IMR-90 (cell line): ENCODE measurements around the gene SPHK2. TPM values are rescaled to one million over a fixed set of nuclear protein-coding genes. Genes with fewer than 3 reads are reported as not detected.

Source experiments
- ATAC-seq: fragments of 200-7000 bp; cut with Tn5 transposase; 2 replicates; pipeline ENCODE4 v1.9.1; 2020; ENCODE audit warnings: low read depth, mild to moderate bottlenecking, moderate library complexity
- BruUV-seq: library from RNA; stranded (reverse); fragments of 400-500 nt; replicated peaks from 2 replicates; lab custom pipeline; 2021; lab: Mats Ljungman, UMichigan
- CTCF ChIA-PET: fragments of 300-600 bp; formaldehyde crosslinking; extraction: SDS; loops from one replicate; lab custom pipeline; 2021; ENCODE audit warnings: antibody characterized with exemption; lab: Yijun Ruan, JAX
- POLR2A ChIA-PET: fragments of 300-600 bp; sonication (Branson Sonifier 250); formaldehyde crosslinking; loops from one replicate; lab custom pipeline; 2022; ENCODE audit warnings: antibody characterized with exemption; ENCODE audit not compliant: unreplicated experiment; lab: Charles Lee
- DNase-seq: peaks from one replicate; pipeline ENCODE4 v3.0.0; 2013
- H2AFZ ChIP-seq: replicated peaks from 2 replicates; pipeline ENCODE3; 2013; ENCODE audit warnings: low read length, mild to moderate bottlenecking; ENCODE audit not compliant: poor library complexity
- H2AK5ac ChIP-seq: 2 replicates; pipeline ENCODE4 v1.6.1; 2013; ENCODE audit warnings: low read depth, low read length, inconsistent platforms
- H2AK9ac ChIP-seq: replicated peaks from 2 replicates; pipeline ENCODE3; 2013; ENCODE audit warnings: mild to moderate bottlenecking, low read depth, low read length, moderate library complexity; ENCODE audit not compliant: poor library complexity
- H2BK120ac ChIP-seq: 2 replicates; pipeline ENCODE4 v1.6.1; 2013; ENCODE audit warnings: low read depth, low read length, inconsistent platforms
- H2BK15ac ChIP-seq: 3 replicates; pipeline ENCODE4 v1.6.1; 2013; ENCODE audit warnings: low read depth, low read length, inconsistent platforms
- H2BK20ac ChIP-seq: 2 replicates; pipeline ENCODE4 v1.6.1; 2013; ENCODE audit warnings: low read depth, mild to moderate bottlenecking, inconsistent platforms, low read length, moderate library complexity
- H2BK5ac ChIP-seq: 2 replicates; pipeline ENCODE4 v1.6.1; 2013; ENCODE audit warnings: mild to moderate bottlenecking, low read depth, low read length, inconsistent platforms; ENCODE audit not compliant: poor library complexity, severe bottlenecking
- H3K14ac ChIP-seq: replicated peaks from 2 replicates; pipeline ENCODE4 v1.6.1; 2013; ENCODE audit warnings: low read depth, low read length, inconsistent platforms
- H3K18ac ChIP-seq: 2 replicates; pipeline ENCODE4 v1.6.1; 2013; ENCODE audit warnings: low read depth, low read length, control low read depth
- H3K23ac ChIP-seq: 2 replicates; pipeline ENCODE4 v1.6.1; 2013; ENCODE audit warnings: low read depth, low read length, inconsistent platforms
- H3K27ac ChIP-seq: 2 replicates; pipeline ENCODE4 v1.5.1; 2013; ENCODE audit warnings: mild to moderate bottlenecking, control low read depth, low read length; ENCODE audit not compliant: insufficient read depth
- H3K27me3 ChIP-seq: 2 replicates; pipeline ENCODE4 v1.6.1; 2013; ENCODE audit warnings: low read length; ENCODE audit not compliant: control insufficient read depth, insufficient read depth
- H3K36me3 ChIP-seq: 2 replicates; pipeline ENCODE4 v1.6.1; 2013; ENCODE audit warnings: low read length, mixed read lengths; ENCODE audit not compliant: control insufficient read depth, insufficient read depth
- H3K4ac ChIP-seq: 2 replicates; pipeline ENCODE4 v1.6.1; 2013; ENCODE audit warnings: low read depth, low read length, inconsistent platforms
- H3K4me1 ChIP-seq: 2 replicates; pipeline ENCODE4 v1.6.1; 2013; ENCODE audit warnings: low read length, mixed read lengths; ENCODE audit not compliant: control insufficient read depth, insufficient read depth
- H3K4me2 ChIP-seq: 2 replicates; pipeline ENCODE4 v1.6.1; 2013; ENCODE audit warnings: low read depth, mild to moderate bottlenecking, control low read depth, low read length, moderate library complexity
- H3K4me3 ChIP-seq: 2 replicates; pipeline ENCODE4 v1.5.1; 2013; ENCODE audit warnings: low read depth, mild to moderate bottlenecking, control low read depth, low read length, moderate library complexity; ENCODE audit not compliant: insufficient read depth
- H3K56ac ChIP-seq: 2 replicates; pipeline ENCODE4 v1.6.1; 2013; ENCODE audit warnings: low read length, inconsistent platforms; ENCODE audit not compliant: insufficient read depth; ENCODE audit errors: extremely low read depth
- H3K79me1 ChIP-seq, 2 experiments: 2 replicates each; pipeline ENCODE4 v1.6.1; 2013; ENCODE audit warnings: low read length in 2 of 2, inconsistent platforms in 1 of 2, low read depth in 1 of 2
- H3K9ac ChIP-seq: 2 replicates; pipeline ENCODE4 v1.6.1; 2013; ENCODE audit warnings: low read depth, low read length, control low read depth
- H3K9me1 ChIP-seq: 2 replicates; pipeline ENCODE4 v1.6.1; 2013; ENCODE audit warnings: low read length, inconsistent platforms; ENCODE audit not compliant: insufficient read depth
- H3K9me3 ChIP-seq: 2 replicates; pipeline ENCODE4 v1.6.1; 2013; ENCODE audit warnings: low read length; ENCODE audit not compliant: control insufficient read depth, insufficient read depth
- H4K20me1 ChIP-seq: 2 replicates; pipeline ENCODE4 v1.6.1; 2013; ENCODE audit warnings: low read length, inconsistent platforms; ENCODE audit not compliant: insufficient read depth
- H4K5ac ChIP-seq: 2 replicates; pipeline ENCODE4 v1.6.1; 2013; ENCODE audit warnings: mild to moderate bottlenecking, low read depth, low read length, control low read depth
- H4K8ac ChIP-seq, 2 experiments: 2 replicates each; pipeline ENCODE4 v1.6.1; 2013; ENCODE audit warnings: low read depth in 2 of 2, low read length in 2 of 2, control low read depth in 1 of 2, inconsistent platforms in 1 of 2
- H4K91ac ChIP-seq: 2 replicates; pipeline ENCODE4 v1.6.1; 2013; ENCODE audit warnings: low read depth, low read length, inconsistent platforms; ENCODE audit not compliant: insufficient read depth
- BHLHE40 ChIP-seq: fragments of 150-350 bp; IDR thresholded peaks from 2 replicates; pipeline ENCODE4 v1.6.1; 2016; ENCODE audit warnings: mild to moderate bottlenecking, low read depth, low read length
- CHD1 ChIP-seq: IDR thresholded peaks from 2 replicates; pipeline ENCODE4 v1.6.1; 2012; ENCODE audit warnings: low read depth, low read length, improper control_type of control experiment
- FOS ChIP-seq: fragments of 150-350 bp; IDR thresholded peaks from 2 replicates; pipeline ENCODE4 v1.6.1; 2016; ENCODE audit warnings: low read depth, low read length
- MAFK ChIP-seq: IDR thresholded peaks from 2 replicates; pipeline ENCODE4 v1.6.1; 2012; ENCODE audit warnings: low read depth, low read length, improper control_type of control experiment
- MAZ ChIP-seq: IDR thresholded peaks from 2 replicates; pipeline ENCODE4 v1.6.1; 2012; ENCODE audit warnings: low read depth, mild to moderate bottlenecking, low read length, improper control_type of control experiment, moderate library complexity, borderline replicate concordance
- MXI1 ChIP-seq: IDR thresholded peaks from 2 replicates; pipeline ENCODE4 v1.6.1; 2012; ENCODE audit warnings: low read depth, mild to moderate bottlenecking, low read length, moderate library complexity, borderline replicate concordance
- NFE2L2 ChIP-seq: fragments of 150-350 bp; IDR thresholded peaks from 2 replicates; pipeline ENCODE4 v1.6.1; 2016; ENCODE audit warnings: low read depth, mild to moderate bottlenecking, low read length
- POLR2A ChIP-seq: IDR thresholded peaks from 2 replicates; pipeline ENCODE4 v1.6.1; 2012; ENCODE audit warnings: mild to moderate bottlenecking, low read depth, low read length
- RAD21 ChIP-seq: IDR thresholded peaks from 2 replicates; pipeline ENCODE4 v1.6.1; 2012; ENCODE audit warnings: low read length, improper control_type of control experiment
- RCOR1 ChIP-seq: IDR thresholded peaks from 2 replicates; pipeline ENCODE4 v1.6.1; 2012; ENCODE audit warnings: mild to moderate bottlenecking, low read length, improper control_type of control experiment; ENCODE audit not compliant: insufficient replicate concordance
- RFX5 ChIP-seq: IDR thresholded peaks from 2 replicates; pipeline ENCODE4 v1.8.0; 2012; ENCODE audit warnings: low read depth, mild to moderate bottlenecking, low read length, moderate library complexity
- WGBS, 2 experiments: methylation state at CpG; one replicate each; pipeline versions ENCODE4 v1.1.5 to v1.1.7; 2013; ENCODE audit warnings: missing lambda C conversion rate in 2 of 2; ENCODE audit not compliant: insufficient read length in 1 of 2; ENCODE audit errors: extremely low coverage in 2 of 2; 5-methylcytosine and 5-hydroxymethylcytosine counted together
- dilution Hi-C: fragments of 300-500 bp; cut with HindIII; formaldehyde crosslinking; loops from one replicate; pipeline ENCODE4 v1.14.3; 2018; ENCODE audit warnings: low sequenced_read_pairs; ENCODE audit not compliant: unreplicated experiment
- in situ Hi-C: fragments of 300-500 bp; cut with MboI; formaldehyde crosslinking; loops from 3 replicates; pipeline ENCODE4 v1.14.3; 2019; ENCODE audit warnings: low sequenced_read_pairs, inconsistent platforms, mixed read lengths
- intact Hi-C: fragments of 100-400 bp; cut with micrococcal nuclease; formaldehyde crosslinking; loops from 2 replicates; pipeline ENCODE4 v1.10.0; 2022
- polyA plus RNA-seq, 3 experiments: library from polyadenylated mRNA; depleted of rRNA; stranded (reverse); fragments of >200 nt; gene quantifications; 2 replicates each; pipeline ENCODE4 v1.2.3, GENCODE V29; 2012; ENCODE audit warnings: low replicate concordance in 1 of 3
- total RNA-seq: library from RNA; depleted of rRNA; stranded (reverse); fragments of >200 nt; gene quantifications from 2 replicates; pipeline ENCODE4 v1.2.3, GENCODE V29; 2012
- TF ChIP-seq, protein P1 (sequence below): fragments of 150-350 bp; IDR thresholded peaks from 2 replicates; pipeline ENCODE4 v1.6.1; 2017; ENCODE audit warnings: mild to moderate bottlenecking, antibody characterized with exemption, low read length, low read depth
- TF ChIP-seq, protein P2 (sequence below): conservative IDR thresholded peaks from 2 replicates; pipeline ENCODE4 v1.5.1; 2012; ENCODE audit warnings: mild to moderate bottlenecking, low read depth, low read length, improper control_type of control experiment
- TF ChIP-seq, protein P3 (sequence below): fragments of 150-350 bp; IDR thresholded peaks from 2 replicates; pipeline ENCODE4 v1.6.1; 2016; ENCODE audit warnings: low read depth, mild to moderate bottlenecking, low read length, moderate library complexity, borderline replicate concordance

The SPHK2 gene
- total and polyA plus RNA-seq, 2 of the 4 experiments (the other 2 are of a cell fraction) = 1.6 to 9.9 TPM

DNA sequence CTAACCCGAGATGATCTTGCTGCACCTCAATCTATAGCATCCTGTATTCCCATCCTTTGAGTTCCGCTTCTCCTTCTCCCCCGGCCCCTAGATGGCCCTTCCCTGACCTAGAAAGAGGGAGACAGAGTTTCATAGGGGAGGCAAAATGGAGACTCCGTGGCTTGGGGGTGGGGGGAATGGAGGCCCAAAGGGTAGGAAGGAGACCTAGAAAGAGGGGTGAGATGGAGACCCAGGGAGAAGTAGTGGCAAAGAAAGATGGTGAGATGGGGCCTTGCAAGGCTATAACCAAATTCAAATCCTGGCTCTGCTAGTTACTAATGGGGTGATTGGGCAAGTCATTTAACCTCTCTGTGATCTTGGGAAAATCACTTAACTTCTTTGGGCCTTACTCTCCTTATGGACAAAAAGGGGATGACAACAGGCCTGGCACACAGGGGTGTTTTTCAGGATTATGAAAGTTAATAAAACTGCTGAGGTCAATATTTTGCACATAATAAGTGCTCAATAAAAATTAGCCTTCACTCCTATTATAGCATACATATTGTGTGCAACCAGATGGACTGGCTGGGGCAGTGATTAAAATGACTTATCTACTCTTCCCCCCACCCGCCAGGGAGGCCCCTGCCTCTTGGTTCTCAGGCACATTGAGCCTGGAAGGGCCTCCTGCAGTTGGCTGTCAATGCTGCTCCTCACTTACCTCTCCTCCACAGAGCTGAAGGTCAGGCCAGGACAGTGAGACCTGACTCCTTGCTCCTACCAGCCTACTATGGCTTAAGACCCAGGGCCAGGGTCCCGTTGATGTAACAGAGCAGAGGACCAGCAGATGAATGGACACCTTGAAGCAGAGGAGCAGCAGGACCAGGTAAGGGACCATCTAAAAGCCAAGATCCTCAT, 633 bp downstream of the SPHK2 start:
- peak overlapping the region; percentile 94 for H2AFZ ChIP-seq
- no peaks in the 10 kb centered on the region for H3K9me3 ChIP-seq
- intact Hi-C loops (no loop called here), in situ Hi-C loops (no loop called here), dilution Hi-C loops (no loop called here)
- peaks cover 4% of the 10 kb centered on the region for H3K9me1 ChIP-seq
- H2BK20ac ChIP-seq = no peak overlapping the region; the same call in none of the 2 replicates
- BruUV-seq = no TSS peak
- peak overlapping the region; percentile 92 for H3K23ac ChIP-seq
- H3K36me3 ChIP-seq = peaks cover 27% of the 10 kb centered on the region
- H2BK5ac ChIP-seq = peak overlapping the region; percentile 83
- peak overlapping the region; percentile 89 for H3K9ac ChIP-seq
- H3K27me3 ChIP-seq = no peaks in the 10 kb centered on the region
- H2AK9ac ChIP-seq = peak overlapping the region; percentile 98
- ATAC-seq (no peak), DNase-seq (no peak)
- H3K56ac ChIP-seq = peak overlapping the region; percentile 93
- peak overlapping the region; percentile 73 for H3K18ac ChIP-seq
- ChIA-PET CTCF (no interaction called here), POLR2A (interaction anchor here (0.6 kb wide), 1 partner anchor 1028 kb away, joined by 3 read pairs; no protein-coding TSS in a partner anchor)
- H4K5ac ChIP-seq = peak overlapping the region; percentile 95
- peak overlapping the region; percentile 71 for H2BK120ac ChIP-seq
- H4K8ac ChIP-seq = peak overlapping the region; percentile 85 to 97
- peak overlapping the region; percentile 77 for H3K27ac ChIP-seq
- peaks cover 39% of the 10 kb centered on the region for H4K20me1 ChIP-seq
- peak overlapping the region; percentile 93 for H2AK5ac ChIP-seq
- peaks cover 13% of the 10 kb centered on the region for H3K4me1 ChIP-seq
- H3K14ac ChIP-seq = peak overlapping the region; percentile 97
- H4K91ac ChIP-seq = peak overlapping the region; percentile 80
- 0% methylated on average over 1 of the region's 6 CpGs; no CpG with 5 or more reads in 1 of the 2 experiments for WGBS, 2 experiments
- H2BK15ac ChIP-seq = no peak overlapping the region; the same call in 2 of the 3 replicates
- H3K4me3 ChIP-seq = peak overlapping the region; percentile 66
- peak overlapping the region; percentile 88 for H3K4me2 ChIP-seq
- peak overlapping the region; percentile 96 for H3K4ac ChIP-seq
- peaks cover 16 to 65% of the 10 kb centered on the region in 2 experiments; a peak in 3 of 4 replicates for H3K79me1 ChIP-seq
- TF ChIP-seq NFE2L2 (no peak), POLR2A (no peak), FOS (no peak), CHD1 (no peak), MAFK (no peak), MXI1 (no peak), RAD21 (no peak), RFX5 (no peak), RCOR1 (peak; percentile 92), BHLHE40 (no peak), MAZ (no peak)
- TF ChIP-seq, protein P1, sequence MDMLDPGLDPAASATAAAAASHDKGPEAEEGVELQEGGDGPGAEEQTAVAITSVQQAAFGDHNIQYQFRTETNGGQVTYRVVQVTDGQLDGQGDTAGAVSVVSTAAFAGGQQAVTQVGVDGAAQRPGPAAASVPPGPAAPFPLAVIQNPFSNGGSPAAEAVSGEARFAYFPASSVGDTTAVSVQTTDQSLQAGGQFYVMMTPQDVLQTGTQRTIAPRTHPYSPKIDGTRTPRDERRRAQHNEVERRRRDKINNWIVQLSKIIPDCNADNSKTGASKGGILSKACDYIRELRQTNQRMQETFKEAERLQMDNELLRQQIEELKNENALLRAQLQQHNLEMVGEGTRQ = no peak
- TF ChIP-seq, protein P2, sequence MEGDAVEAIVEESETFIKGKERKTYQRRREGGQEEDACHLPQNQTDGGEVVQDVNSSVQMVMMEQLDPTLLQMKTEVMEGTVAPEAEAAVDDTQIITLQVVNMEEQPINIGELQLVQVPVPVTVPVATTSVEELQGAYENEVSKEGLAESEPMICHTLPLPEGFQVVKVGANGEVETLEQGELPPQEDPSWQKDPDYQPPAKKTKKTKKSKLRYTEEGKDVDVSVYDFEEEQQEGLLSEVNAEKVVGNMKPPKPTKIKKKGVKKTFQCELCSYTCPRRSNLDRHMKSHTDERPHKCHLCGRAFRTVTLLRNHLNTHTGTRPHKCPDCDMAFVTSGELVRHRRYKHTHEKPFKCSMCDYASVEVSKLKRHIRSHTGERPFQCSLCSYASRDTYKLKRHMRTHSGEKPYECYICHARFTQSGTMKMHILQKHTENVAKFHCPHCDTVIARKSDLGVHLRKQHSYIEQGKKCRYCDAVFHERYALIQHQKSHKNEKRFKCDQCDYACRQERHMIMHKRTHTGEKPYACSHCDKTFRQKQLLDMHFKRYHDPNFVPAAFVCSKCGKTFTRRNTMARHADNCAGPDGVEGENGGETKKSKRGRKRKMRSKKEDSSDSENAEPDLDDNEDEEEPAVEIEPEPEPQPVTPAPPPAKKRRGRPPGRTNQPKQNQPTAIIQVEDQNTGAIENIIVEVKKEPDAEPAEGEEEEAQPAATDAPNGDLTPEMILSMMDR = 0 out of 2 replicates have a peak, but pooled peaks have one; percentile 2
- TF ChIP-seq, protein P3, sequence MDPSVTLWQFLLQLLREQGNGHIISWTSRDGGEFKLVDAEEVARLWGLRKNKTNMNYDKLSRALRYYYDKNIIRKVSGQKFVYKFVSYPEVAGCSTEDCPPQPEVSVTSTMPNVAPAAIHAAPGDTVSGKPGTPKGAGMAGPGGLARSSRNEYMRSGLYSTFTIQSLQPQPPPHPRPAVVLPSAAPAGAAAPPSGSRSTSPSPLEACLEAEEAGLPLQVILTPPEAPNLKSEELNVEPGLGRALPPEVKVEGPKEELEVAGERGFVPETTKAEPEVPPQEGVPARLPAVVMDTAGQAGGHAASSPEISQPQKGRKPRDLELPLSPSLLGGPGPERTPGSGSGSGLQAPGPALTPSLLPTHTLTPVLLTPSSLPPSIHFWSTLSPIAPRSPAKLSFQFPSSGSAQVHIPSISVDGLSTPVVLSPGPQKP = no peak
